K562 (cell line): ENCODE data around the gene XAB2. TPM values are rescaled to one million over a fixed set of nuclear protein-coding genes. Genes with fewer than 3 reads are reported as not detected.

ENCODE experiments used
- BRD4 ChIP-seq: fragments of 200-600 bp; sonication (generic); IDR thresholded peaks from 2 replicates; pipeline ENCODE4 v1.6.1; 2017; ENCODE audit warnings: inconsistent platforms
- CBFA2T3 ChIP-seq: fragments of 450-650 bp; IDR thresholded peaks from 2 replicates; pipeline ENCODE4 v1.6.1; 2017
- GATAD2B ChIP-seq: fragments of 450-650 bp; IDR thresholded peaks from 2 replicates; pipeline ENCODE4 v1.6.1; 2017; ENCODE audit warnings: mild to moderate bottlenecking, borderline replicate concordance
- GTF2A2 ChIP-seq: IDR thresholded peaks from 2 replicates; pipeline ENCODE4 v1.6.1; 2016; ENCODE audit warnings: mild to moderate bottlenecking, missing genetic modification characterization, missing compliant biosample characterization
- HBP1 ChIP-seq: fragments of 450-650 bp; formaldehyde crosslinking; IDR thresholded peaks from 2 replicates; pipeline ENCODE4 v1.4.0; 2022; ENCODE audit warnings: missing genetic modification characterization
- MLLT1 ChIP-seq, 2 experiments: fragments of 450-650 bp; IDR thresholded peaks; 2 replicates each; pipeline ENCODE4 v1.6.1; 2016
- MYC ChIP-seq, 2 experiments: fragments of 250-450 bp in 1 of 2; sonication (Bioruptor Pico) in 1 of 2; IDR thresholded peaks; 2 replicates each; pipeline versions ENCODE4 v1.5.1 to v1.6.1; 2012 to 2021; ENCODE audit warnings: low read depth in 2 of 2, borderline replicate concordance in 1 of 2, improper control_type of control experiment in 1 of 2, low read length in 1 of 2, mild to moderate bottlenecking in 1 of 2, moderate library complexity in 1 of 2
- NR2C2 ChIP-seq, 2 experiments: fragments of 200-800 bp in 1 of 2; sonication (Bioruptor generic) in 1 of 2; sonication (generic) in 1 of 2; formaldehyde crosslinking in 1 of 2; IDR thresholded peaks; 2 replicates each; pipeline versions ENCODE4 v1.6.1 to v1.8.0; 2016 to 2022; ENCODE audit warnings: mild to moderate bottlenecking in 1 of 2, missing compliant biosample characterization in 1 of 2, missing genetic modification characterization in 1 of 2, missing genetic modification reagents in 1 of 2
- POLR2AphosphoS2 ChIP-seq: IDR thresholded peaks from 2 replicates; pipeline ENCODE4 v1.6.1; 2012; ENCODE audit warnings: low read length, improper control_type of control experiment
- RERE ChIP-seq: sonication (generic); formaldehyde crosslinking; IDR thresholded peaks from 2 replicates; pipeline ENCODE4 v1.8.0; 2023; ENCODE audit warnings: missing genetic modification reagents, mild to moderate bottlenecking, borderline replicate concordance
- SAP30 ChIP-seq: fragments of 200-600 bp; sonication (generic); IDR thresholded peaks from 2 replicates; pipeline ENCODE4 v1.6.1; 2012; ENCODE audit warnings: borderline replicate concordance, low read depth, mild to moderate bottlenecking, moderate library complexity, low read length, control low read depth, inconsistent platforms; ENCODE audit not compliant: insufficient read depth, poor library complexity, severe bottlenecking
- SMAD3 ChIP-seq: fragments of 450-650 bp; formaldehyde crosslinking; conservative IDR thresholded peaks from 2 replicates; pipeline ENCODE4 v1.4.0; 2020; ENCODE audit warnings: mild to moderate bottlenecking
- SMARCC2 ChIP-seq: fragments of 450-650 bp; IDR thresholded peaks from 2 replicates; pipeline ENCODE4 v1.6.1; 2017; ENCODE audit warnings: antibody characterized with exemption, moderate library complexity, mild to moderate bottlenecking, low read depth
- SPI1 ChIP-seq: IDR thresholded peaks from 2 replicates; pipeline ENCODE4 v1.6.1; 2011; ENCODE audit warnings: low read depth, low read length, control low read depth, borderline replicate concordance
- STAG1 ChIP-seq: sonication (generic); formaldehyde crosslinking; IDR thresholded peaks from 2 replicates; pipeline ENCODE4 v1.5.0; 2020; ENCODE audit warnings: missing genetic modification reagents, borderline replicate concordance
- ZC3H4 ChIP-seq: sonication (generic); formaldehyde crosslinking; IDR thresholded peaks from 2 replicates; pipeline ENCODE4 v1.9.0; 2021; ENCODE audit warnings: missing genetic modification reagents, borderline replicate concordance
- ZNF282 ChIP-seq: sonication (generic); formaldehyde crosslinking; IDR thresholded peaks from 2 replicates; pipeline ENCODE4 v1.8.1; 2023; ENCODE audit warnings: missing genetic modification reagents
- ZNF740 ChIP-seq, 3 experiments: fragments of 200-800 bp in 1 of 3; sonication (Bioruptor generic) in 1 of 3; sonication (generic) in 1 of 3; formaldehyde crosslinking in 1 of 3; IDR thresholded peaks; 2 replicates each; pipeline versions ENCODE4 v1.6.1 to v1.8.0; 2016 to 2022; ENCODE audit warnings: mild to moderate bottlenecking in 2 of 3, missing compliant biosample characterization in 2 of 3, missing genetic modification characterization in 2 of 3, missing genetic modification reagents in 1 of 3
- polyA plus RNA-seq, 8 experiments: library from polyadenylated mRNA; depleted of rRNA in 4 of 8; stranded (reverse) in 5 of 8; unstranded in 3 of 8; fragments of >200 nt; fragmentation: Nextera tagmentation in 2 of 8; fragmentation: Illumina TruSeq in 1 of 8; extraction: Ambion mirVana in 2 of 8; extraction: Trizol in 1 of 8; gene quantifications; 2 replicates each; pipeline versions ENCODE4 v1.2.1 to v1.2.3, GENCODE V29; 2011 to 2014; ENCODE audit warnings: inconsistent platforms in 1 of 8, missing spikeins in 1 of 8
- total RNA-seq, 7 experiments: library from RNA; depleted of rRNA in 6 of 7; stranded (reverse); fragments of >200 nt in 6 of 7; fragmentation: Illumina TruSeq in 2 of 7; extraction: Trizol in 2 of 7; gene quantifications; 2 replicates each; pipeline versions ENCODE4 v1.2.1 to v1.2.3, GENCODE V29; 2011 to 2021; ENCODE audit warnings: low replicate concordance in 1 of 7

Gene XAB2
- total and polyA plus RNA-seq, 9 of the 15 experiments (the other 6 are each of a cell fraction or from before 2014, with no cell fraction given), result 0.21 to 58.3 (median 20.0) TPM

GRCh38 chr19:7636317-7636690 is 7.0 kb upstream of the XAB2 start (continued):
- TF ChIP-seq BRD4 (no peak), RERE (CRISPR knock-in tag) (no peak), SPI1 (no peak), HBP1 (no peak), SMAD3 (CRISPR knock-in tag) (no peak), CBFA2T3 (no peak), MYC (IDR thresholded peaks at IDR 0.05; ENCODE audit: low read depth, low read length) (no peak), MYC (CRISPR knock-in tag; IDR thresholded peaks at IDR 0.05; ENCODE audit: borderline replicate concordance, low read depth) (0 out of 2 replicates have a peak, but pooled peaks have one; percentile 34), SAP30 (no peak), ZNF740 (CRISPR knock-in tag; IDR thresholded peaks at IDR 0.05) (peak; percentile 75; the same call in 1 of the 2 replicates), ZNF740 (tag; IDR thresholded peaks at IDR 0.05) (no peak), ZC3H4 (CRISPR knock-in tag) (no peak), GATAD2B (no peak), ZNF282 (CRISPR knock-in tag) (0 out of 2 replicates have a peak, but pooled peaks have one; percentile 44), GTF2A2 (no peak), STAG1 (CRISPR knock-in tag) (peak; percentile 44; the same call in 1 of the 2 replicates), POLR2AphosphoS2 (no peak), NR2C2 (CRISPR knock-in tag; IDR thresholded peaks at IDR 0.05) (no peak), NR2C2 (tag; IDR thresholded peaks at IDR 0.05) (0 out of 2 replicates have a peak, but pooled peaks have one; percentile 4), MLLT1 (IDR thresholded peaks at IDR 0.05) (no peak), SMARCC2 (no peak)
